ENCODE data around the gene RAB40AL. TPM values are rescaled to one million over a fixed set of nuclear protein-coding genes. Genes with fewer than 3 reads are reported as not detected.

Gene RAB40AL
- total and polyA plus RNA-seq, 2 of the 4 experiments (the other 2 are of a cell fraction): 0.34 to 0.36 TPM

DNA sequence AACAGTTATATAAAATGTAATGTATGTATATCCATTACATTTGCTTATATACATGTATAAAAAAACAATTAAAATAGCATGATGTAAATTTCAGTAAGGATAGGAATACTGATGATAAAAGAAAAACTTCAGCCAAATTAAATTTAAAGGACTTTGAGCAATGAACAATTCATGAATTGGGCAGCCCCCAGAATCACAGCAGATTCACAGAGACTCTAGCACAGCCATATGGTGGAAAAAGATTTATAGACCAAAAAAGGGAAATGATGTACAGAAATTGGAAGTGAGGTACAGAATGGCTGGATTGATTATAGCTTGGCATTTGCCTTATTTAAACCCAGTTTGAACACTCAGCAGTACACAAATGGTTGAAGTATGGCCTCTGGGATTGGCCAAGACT is 34.7 kb upstream of the RAB40AL start:
- intact Hi-C loops (cut with micrococcal nuclease): no loop called here
- BruUV-seq (replicated peaks): no TSS peak
- H3K36me3 ChIP-seq (ENCODE audit: control insufficient read depth, insufficient read depth, low read length): no peaks in the 10 kb centered on the region; the same call in 1 of the 2 replicates
- no peak for DNase-seq
- ChIA-PET POLR2A (ENCODE audit: unreplicated experiment) (no interaction called here), CTCF (no interaction called here)
- no peak overlapping the region for H3K4me3 ChIP-seq (ENCODE audit: insufficient read depth, low read depth, low read length)
- H2BK15ac ChIP-seq (ENCODE audit: low read depth, low read length): no peak overlapping the region
- dilution Hi-C loops (cut with HindIII; ENCODE audit: low sequenced_read_pairs, unreplicated experiment): no loop called here
- no peaks in the 10 kb centered on the region for H3K9me1 ChIP-seq (ENCODE audit: insufficient read depth, low read length)
- H2AK5ac ChIP-seq (ENCODE audit: low read depth, low read length): no peak overlapping the region
- no peaks in the 10 kb centered on the region; the same call in 1 of the 2 replicates for H3K27me3 ChIP-seq (ENCODE audit: control insufficient read depth, insufficient read depth, low read length)
- H4K20me1 ChIP-seq (ENCODE audit: insufficient read depth, low read length): no peaks in the 10 kb centered on the region
- H3K4me2 ChIP-seq (ENCODE audit: low read depth, low read length): no peak overlapping the region
- H2AK9ac ChIP-seq (replicated peaks; ENCODE audit: low read depth, low read length, poor library complexity): no peak overlapping the region
- no peak overlapping the region for H3K56ac ChIP-seq (ENCODE audit: extremely low read depth, insufficient read depth, low read length)
- H2BK5ac ChIP-seq (ENCODE audit: low read depth, low read length, poor library complexity, severe bottlenecking): no peak overlapping the region
- H2BK120ac ChIP-seq (ENCODE audit: low read depth, low read length): no peak overlapping the region
- H3K9ac ChIP-seq (ENCODE audit: low read depth, low read length): no peak overlapping the region
- H4K5ac ChIP-seq (ENCODE audit: low read depth, low read length): no peak overlapping the region
- no peak overlapping the region for H2AFZ ChIP-seq (replicated peaks; ENCODE audit: low read length, poor library complexity)
- in situ Hi-C loops (cut with MboI; ENCODE audit: low sequenced_read_pairs): no loop called here
- no peak overlapping the region for H3K14ac ChIP-seq (replicated peaks; ENCODE audit: low read depth, low read length)
- H4K91ac ChIP-seq (ENCODE audit: insufficient read depth, low read depth, low read length): no peak overlapping the region
- no peak overlapping the region for H3K27ac ChIP-seq (ENCODE audit: insufficient read depth, low read length)
- H2BK20ac ChIP-seq (ENCODE audit: low read depth, low read length): no peak overlapping the region
- no peaks in the 10 kb centered on the region for H3K9me3 ChIP-seq (ENCODE audit: control insufficient read depth, insufficient read depth, low read length)
- TF ChIP-seq RCOR1 (IDR thresholded peaks at IDR 0.05; ENCODE audit: insufficient replicate concordance, low read length): no peak
- TF ChIP-seq MAFK (IDR thresholded peaks at IDR 0.05; ENCODE audit: low read depth, low read length): no peak
- no peak for TF ChIP-seq RFX5 (IDR thresholded peaks at IDR 0.05; ENCODE audit: low read depth, low read length)
- TF ChIP-seq, protein P1, sequence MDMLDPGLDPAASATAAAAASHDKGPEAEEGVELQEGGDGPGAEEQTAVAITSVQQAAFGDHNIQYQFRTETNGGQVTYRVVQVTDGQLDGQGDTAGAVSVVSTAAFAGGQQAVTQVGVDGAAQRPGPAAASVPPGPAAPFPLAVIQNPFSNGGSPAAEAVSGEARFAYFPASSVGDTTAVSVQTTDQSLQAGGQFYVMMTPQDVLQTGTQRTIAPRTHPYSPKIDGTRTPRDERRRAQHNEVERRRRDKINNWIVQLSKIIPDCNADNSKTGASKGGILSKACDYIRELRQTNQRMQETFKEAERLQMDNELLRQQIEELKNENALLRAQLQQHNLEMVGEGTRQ (IDR thresholded peaks at IDR 0.05; ENCODE audit: low read depth, low read length): no peak
- TF ChIP-seq RAD21 (IDR thresholded peaks at IDR 0.05; ENCODE audit: low read length): no peak
- TF ChIP-seq MXI1 (IDR thresholded peaks at IDR 0.05; ENCODE audit: borderline replicate concordance, low read depth, low read length): no peak
- no peak for TF ChIP-seq CHD1 (IDR thresholded peaks at IDR 0.05; ENCODE audit: low read depth, low read length)
- TF ChIP-seq SMC3 (IDR thresholded peaks at IDR 0.05; ENCODE audit: low read depth, low read length): no peak
- TF ChIP-seq FOS (IDR thresholded peaks at IDR 0.05; ENCODE audit: low read depth, low read length): no peak
- TF ChIP-seq, protein P2, sequence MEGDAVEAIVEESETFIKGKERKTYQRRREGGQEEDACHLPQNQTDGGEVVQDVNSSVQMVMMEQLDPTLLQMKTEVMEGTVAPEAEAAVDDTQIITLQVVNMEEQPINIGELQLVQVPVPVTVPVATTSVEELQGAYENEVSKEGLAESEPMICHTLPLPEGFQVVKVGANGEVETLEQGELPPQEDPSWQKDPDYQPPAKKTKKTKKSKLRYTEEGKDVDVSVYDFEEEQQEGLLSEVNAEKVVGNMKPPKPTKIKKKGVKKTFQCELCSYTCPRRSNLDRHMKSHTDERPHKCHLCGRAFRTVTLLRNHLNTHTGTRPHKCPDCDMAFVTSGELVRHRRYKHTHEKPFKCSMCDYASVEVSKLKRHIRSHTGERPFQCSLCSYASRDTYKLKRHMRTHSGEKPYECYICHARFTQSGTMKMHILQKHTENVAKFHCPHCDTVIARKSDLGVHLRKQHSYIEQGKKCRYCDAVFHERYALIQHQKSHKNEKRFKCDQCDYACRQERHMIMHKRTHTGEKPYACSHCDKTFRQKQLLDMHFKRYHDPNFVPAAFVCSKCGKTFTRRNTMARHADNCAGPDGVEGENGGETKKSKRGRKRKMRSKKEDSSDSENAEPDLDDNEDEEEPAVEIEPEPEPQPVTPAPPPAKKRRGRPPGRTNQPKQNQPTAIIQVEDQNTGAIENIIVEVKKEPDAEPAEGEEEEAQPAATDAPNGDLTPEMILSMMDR (conservative IDR thresholded peaks at IDR 0.05; ENCODE audit: low read depth, low read length): no peak
- TF ChIP-seq, protein P3, sequence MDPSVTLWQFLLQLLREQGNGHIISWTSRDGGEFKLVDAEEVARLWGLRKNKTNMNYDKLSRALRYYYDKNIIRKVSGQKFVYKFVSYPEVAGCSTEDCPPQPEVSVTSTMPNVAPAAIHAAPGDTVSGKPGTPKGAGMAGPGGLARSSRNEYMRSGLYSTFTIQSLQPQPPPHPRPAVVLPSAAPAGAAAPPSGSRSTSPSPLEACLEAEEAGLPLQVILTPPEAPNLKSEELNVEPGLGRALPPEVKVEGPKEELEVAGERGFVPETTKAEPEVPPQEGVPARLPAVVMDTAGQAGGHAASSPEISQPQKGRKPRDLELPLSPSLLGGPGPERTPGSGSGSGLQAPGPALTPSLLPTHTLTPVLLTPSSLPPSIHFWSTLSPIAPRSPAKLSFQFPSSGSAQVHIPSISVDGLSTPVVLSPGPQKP (IDR thresholded peaks at IDR 0.05; ENCODE audit: borderline replicate concordance, low read depth, low read length): no peak
- no peak for TF ChIP-seq CEBPB (IDR thresholded peaks at IDR 0.05; ENCODE audit: low read depth, low read length)
- no peak for TF ChIP-seq POLR2A (IDR thresholded peaks at IDR 0.05; ENCODE audit: low read depth, low read length)
- no peak for TF ChIP-seq MAZ (IDR thresholded peaks at IDR 0.05; ENCODE audit: borderline replicate concordance, low read depth, low read length)
- no peak for TF ChIP-seq NFE2L2 (IDR thresholded peaks at IDR 0.05; ENCODE audit: low read depth, low read length)
- TF ChIP-seq BHLHE40 (IDR thresholded peaks at IDR 0.05; ENCODE audit: low read depth, low read length): no peak
- no peak overlapping the region for H3K18ac ChIP-seq (ENCODE audit: low read depth, low read length)
- no peak overlapping the region for H4K8ac ChIP-seq (ENCODE audit: low read depth in 2 of 2, low read length in 2 of 2)
- no peaks in the 10 kb centered on the region for H3K79me1 ChIP-seq (ENCODE audit: low read depth in 1 of 2, low read length in 2 of 2)
- ATAC-seq (ENCODE audit: low read depth): no peak
- no peak overlapping the region for H3K23ac ChIP-seq (ENCODE audit: low read depth, low read length)
- H3K4me1 ChIP-seq (ENCODE audit: control insufficient read depth, insufficient read depth, low read length): no peaks in the 10 kb centered on the region
- H3K4ac ChIP-seq (ENCODE audit: low read depth, low read length): no peak overlapping the region

Measured in IMR-90 (cell line).